NCI-H1092 (cell line): ENCODE measurements around the gene NRP2.

ENCODE experiments used
- DNase-seq: peaks from one replicate; lab custom pipeline; 2025; lab: John Stamatoyannopoulos, UW

The NRP2 gene

GRCh38 chr2:205686783-205687640 is 4.7 kb downstream of the NRP2 start:
- no peak for DNase-seq

- DNase-seq: no peak
Measured at GRCh38 chr2:205687641-205687956, 5.3 kb downstream of the NRP2 start.

GRCh38 chr2:205688417-205689200 is 6.3 kb downstream of the NRP2 start:
- DNase-seq: no peak

GRCh38 chr2:205689820-205690219 is 7.5 kb downstream of the NRP2 start:
- no peak for DNase-seq

- DNase-seq: no peak
Measured at GRCh38 chr2:205692104-205692503, 9.8 kb downstream of the NRP2 start.

- DNase-seq: no peak
Measured at GRCh38 chr2:205694256-205694655, 12.0 kb downstream of the NRP2 start.

- no peak for DNase-seq
Measured at GRCh38 chr2:205695460-205695991, 13.2 kb downstream of the NRP2 start.

- no peak for DNase-seq
Measured at GRCh38 chr2:205696331-205696926, 14.1 kb downstream of the NRP2 start.

- DNase-seq: no peak
Measured at GRCh38 chr2:205696927-205697441, 14.7 kb downstream of the NRP2 start.

- DNase-seq: no peak
Measured at GRCh38 chr2:205698286-205699268, 16.3 kb downstream of the NRP2 start.

GRCh38 chr2:205699515-205700289 is 17.4 kb downstream of the NRP2 start:
- DNase-seq: no peak

- DNase-seq: no peak
Measured at GRCh38 chr2:205700331-205701132, 18.2 kb downstream of the NRP2 start.

GRCh38 chr2:205701509-205701908 is 19.2 kb downstream of the NRP2 start:
- no peak for DNase-seq

GRCh38 chr2:205702576-205702975 is 20.3 kb downstream of the NRP2 start:
- DNase-seq: no peak

GRCh38 chr2:205703471-205704126 is 21.3 kb downstream of the NRP2 start:
- no peak for DNase-seq

- DNase-seq: no peak
Measured at GRCh38 chr2:205704127-205704741, 21.9 kb downstream of the NRP2 start.

- DNase-seq: no peak
Measured at GRCh38 chr2:205705511-205706349, 23.4 kb downstream of the NRP2 start.
